GM12892 (cell line): ENCODE results near the gene XPR1. TPM values are rescaled to one million over a fixed set of nuclear protein-coding genes. Genes with fewer than 3 reads are reported as not detected.

Experiments used
- DNase-seq: peaks from one replicate; pipeline ENCODE4 v3.0.0; 2011; ENCODE audit not compliant: insufficient read length
- FAIRE-seq: peaks from 2 replicates; lab custom pipeline; 2011; peaks lifted over from hg19 to GRCh38; lab: Jason Lieb, UNC
- POLR2A ChIP-seq: IDR thresholded peaks from 2 replicates; pipeline ENCODE4 v1.6.1; 2011; ENCODE audit warnings: low read depth, low read length, control low read depth
- POLR2AphosphoS5 ChIP-seq: IDR thresholded peaks from 2 replicates; pipeline ENCODE4 v1.6.1; 2011; ENCODE audit warnings: low read depth, low read length, control low read depth
- TAF1 ChIP-seq: IDR thresholded peaks from 2 replicates; pipeline ENCODE4 v1.6.1; 2011; ENCODE audit warnings: low read depth, mild to moderate bottlenecking, control low read depth, low read length, borderline replicate concordance
- polyA plus RNA-seq: library from polyadenylated mRNA; unstranded; fragments of >200 nt; gene quantifications from one replicate; pipeline ENCODE4 v1.2.1, GENCODE V29; 2012; ENCODE audit warnings: missing spikeins, inconsistent platforms; ENCODE audit not compliant: missing spikeins

The XPR1 gene
- polyA plus RNA-seq = 9.3 TPM

DNA sequence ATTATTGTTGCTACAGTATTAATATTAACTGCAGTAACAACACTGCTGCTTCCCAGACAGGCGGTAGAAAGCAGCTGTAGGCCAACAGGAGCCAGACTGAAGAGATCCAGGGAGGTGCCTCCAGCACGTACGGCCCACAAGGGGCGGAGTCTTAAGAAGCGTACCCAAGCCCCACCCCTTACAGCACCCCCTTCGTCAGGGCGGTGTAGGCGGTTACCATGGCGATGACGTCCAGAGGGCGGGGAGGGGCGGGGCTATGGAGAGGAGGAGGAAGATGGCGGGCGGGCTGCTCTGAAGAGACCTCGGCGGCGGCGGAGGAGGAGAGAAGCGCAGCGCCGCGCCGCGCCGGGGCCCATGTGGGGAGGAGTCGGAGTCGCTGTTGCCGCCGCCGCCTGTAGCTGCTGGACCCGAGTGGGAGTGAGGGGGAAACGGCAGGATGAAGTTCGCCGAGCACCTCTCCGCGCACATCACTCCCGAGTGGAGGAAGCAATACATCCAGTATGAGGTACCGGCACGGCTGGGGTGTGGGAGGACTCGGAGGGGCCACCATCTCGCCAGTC lies at the start of gene XPR1:
Gene XPR1 (plus strand): TSS at position 257 of the 560 bp plus-strand sequence. CDS start 180 bp downstream, at position 437.
- DNase-seq (peak; percentile 67), FAIRE-seq (peak; percentile 99)
- peak; percentile 57 for TF ChIP-seq TAF1
- TF ChIP-seq POLR2A = peak; percentile 78; the same call in 1 of the 2 replicates
- no peak; the same call in 1 of the 2 replicates for TF ChIP-seq POLR2AphosphoS5

DNA sequence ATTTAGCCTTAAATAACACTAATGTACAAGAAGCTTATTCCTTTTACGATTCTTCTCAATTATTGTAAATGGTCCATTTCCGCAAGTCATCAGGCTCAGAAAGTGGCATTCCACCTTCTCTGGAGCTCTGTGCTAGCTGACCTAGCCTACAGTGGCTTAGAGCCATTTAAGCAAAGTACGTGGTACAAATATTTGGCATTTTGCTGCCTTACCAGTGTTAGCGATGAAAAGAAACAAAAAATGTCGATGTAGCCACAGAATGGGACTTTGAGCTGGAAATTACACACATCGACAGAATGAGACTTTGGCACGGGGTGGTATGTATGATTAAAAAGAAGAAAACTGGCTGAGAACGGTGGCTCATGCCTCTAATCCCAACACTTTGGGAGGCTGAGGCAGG lies 47.0 kb upstream of the XPR1 start:
- DNase-seq (no peak), FAIRE-seq (no peak)

DNA sequence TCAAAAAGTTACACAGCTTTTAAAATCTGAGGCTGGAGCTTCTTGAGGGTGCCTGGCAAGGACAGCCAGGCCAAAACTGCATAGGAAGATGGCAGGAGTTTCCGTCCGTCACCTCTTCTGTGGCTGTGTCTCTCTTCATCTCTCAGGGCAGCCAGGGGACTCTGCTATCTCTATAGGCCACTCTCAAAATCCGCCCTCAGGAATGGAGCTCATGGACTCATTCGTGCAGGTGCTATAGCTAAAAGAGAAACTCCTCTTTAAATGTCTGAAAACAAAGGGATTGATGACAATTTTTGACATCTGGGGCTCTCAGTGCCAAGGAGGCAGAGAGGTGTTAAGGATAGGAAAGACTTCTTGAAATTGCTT lies 45.8 kb upstream of the XPR1 start:
- DNase-seq (no peak), FAIRE-seq (no peak)
- TF ChIP-seq TAF1 (no peak), POLR2AphosphoS5 (no peak), POLR2A (no peak)

More for the DNA sequence above, 47.0 kb upstream of the XPR1 start:
- no peak for TF ChIP-seq POLR2AphosphoS5
- TF ChIP-seq TAF1 = no peak
- TF ChIP-seq POLR2A = no peak

DNA sequence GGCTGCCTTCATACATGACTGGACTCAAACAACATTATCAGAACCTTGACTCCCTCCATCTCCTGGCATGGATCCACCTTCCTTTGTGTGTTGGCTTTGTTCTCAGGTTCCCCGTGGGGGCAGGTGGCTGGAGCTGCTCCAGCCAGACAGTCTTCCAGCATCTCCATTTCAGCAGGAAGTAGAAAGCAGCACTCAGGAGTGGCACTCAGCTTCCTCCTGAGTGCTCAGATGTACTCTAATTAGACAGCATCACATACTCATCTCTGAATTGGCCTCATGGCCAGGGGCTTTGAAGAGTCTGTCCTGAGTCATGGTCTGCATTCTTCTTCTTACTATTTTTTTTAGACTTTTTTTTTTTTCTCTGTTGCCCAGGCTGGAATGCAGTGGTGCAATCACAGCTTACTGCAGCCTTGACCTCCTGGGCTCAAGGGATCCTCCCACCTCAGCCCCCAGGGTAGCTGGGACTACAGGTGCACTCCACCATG lies 45.1 kb upstream of the XPR1 start:
- no peak for DNase-seq
- no peak for FAIRE-seq
- TF ChIP-seq TAF1 (no peak), POLR2AphosphoS5 (no peak), POLR2A (no peak)

DNA sequence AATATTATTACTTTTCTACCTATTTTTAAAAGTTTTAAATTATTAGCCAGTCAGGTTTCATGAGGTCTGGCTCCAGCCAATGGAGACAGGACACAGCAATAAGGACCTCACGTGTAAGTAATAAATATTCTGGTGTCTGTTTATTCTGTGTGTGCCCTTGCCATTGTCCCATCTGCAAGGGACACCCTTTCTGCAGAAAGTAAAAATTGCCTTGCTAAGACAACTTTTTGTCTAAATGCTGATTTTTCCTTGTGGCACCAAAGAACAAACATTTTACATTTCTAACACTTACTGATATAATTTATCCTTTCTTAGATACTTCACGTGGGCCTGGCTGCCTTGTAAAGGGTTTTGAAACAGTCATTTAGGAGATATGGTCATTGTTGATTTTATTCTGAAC lies 43.7 kb upstream of the XPR1 start:
- FAIRE-seq (no peak), DNase-seq (no peak)
- TF ChIP-seq POLR2AphosphoS5 (no peak), POLR2A (no peak), TAF1 (no peak)

DNA sequence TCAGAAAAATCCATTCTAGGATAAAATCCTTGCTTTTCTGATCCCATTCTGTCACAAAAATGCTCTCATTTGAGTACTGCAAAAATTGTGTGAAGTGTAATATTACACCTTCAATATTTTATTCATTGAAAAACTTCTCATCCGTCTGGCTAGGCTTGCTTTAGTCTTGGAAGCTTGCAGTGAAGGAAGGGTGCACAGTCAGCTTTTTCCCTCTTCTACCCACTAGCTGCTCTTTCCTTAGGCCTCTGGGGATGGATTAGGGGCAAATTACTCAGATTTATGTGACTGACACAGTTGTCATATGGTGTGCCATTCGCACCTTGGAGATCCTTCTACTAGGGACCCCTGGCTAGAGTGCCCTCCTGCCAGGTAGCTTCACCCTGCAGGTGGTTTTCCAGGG lies 40.9 kb upstream of the XPR1 start:
- TF ChIP-seq TAF1 (no peak), POLR2AphosphoS5 (no peak), POLR2A (no peak)
- DNase-seq (no peak), FAIRE-seq (no peak)

DNA sequence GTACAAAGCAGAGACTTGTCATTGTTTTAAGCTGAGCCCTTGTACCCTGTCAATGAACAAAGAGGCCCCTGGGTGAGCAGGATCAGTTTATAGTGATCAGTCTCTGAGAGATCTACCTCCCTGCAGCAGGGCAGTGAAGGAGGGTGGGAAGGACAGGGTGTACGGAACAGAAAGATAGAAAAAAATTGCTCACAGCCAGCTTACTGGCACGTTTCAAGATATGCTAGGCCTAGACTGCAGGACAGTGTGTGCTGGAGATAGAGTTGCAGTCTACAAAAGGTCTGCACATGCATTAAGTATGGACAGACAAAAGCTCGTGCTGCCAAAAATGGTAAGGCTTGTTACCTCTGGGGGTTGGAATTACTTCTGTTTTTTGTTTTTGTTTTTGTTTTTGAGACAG lies 38.4 kb upstream of the XPR1 start:
- FAIRE-seq = no peak
- no peak for TF ChIP-seq POLR2AphosphoS5
- no peak for TF ChIP-seq TAF1
- no peak for TF ChIP-seq POLR2A
- DNase-seq = no peak

DNA sequence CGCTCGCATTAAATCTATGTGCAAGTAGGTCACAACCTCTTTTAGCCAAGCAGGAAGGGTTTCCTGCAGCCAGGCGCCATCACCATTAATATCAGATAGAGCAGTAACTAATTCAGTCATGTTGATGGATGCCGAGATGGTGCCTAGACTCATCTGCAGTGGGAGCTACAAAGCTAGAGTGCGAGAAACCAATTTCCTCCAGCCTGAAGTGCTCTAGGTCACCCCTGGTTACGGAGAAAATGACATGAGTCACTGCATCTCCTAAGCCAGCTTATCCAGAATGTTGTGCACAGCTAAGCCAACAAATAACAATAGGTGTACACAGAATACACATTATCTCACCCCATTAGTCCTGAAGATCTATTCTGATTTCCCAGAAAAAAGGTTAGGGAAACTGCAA lies 37.1 kb upstream of the XPR1 start:
- DNase-seq (no peak), FAIRE-seq (no peak)
- TF ChIP-seq POLR2A (no peak), POLR2AphosphoS5 (no peak), TAF1 (no peak)

DNA sequence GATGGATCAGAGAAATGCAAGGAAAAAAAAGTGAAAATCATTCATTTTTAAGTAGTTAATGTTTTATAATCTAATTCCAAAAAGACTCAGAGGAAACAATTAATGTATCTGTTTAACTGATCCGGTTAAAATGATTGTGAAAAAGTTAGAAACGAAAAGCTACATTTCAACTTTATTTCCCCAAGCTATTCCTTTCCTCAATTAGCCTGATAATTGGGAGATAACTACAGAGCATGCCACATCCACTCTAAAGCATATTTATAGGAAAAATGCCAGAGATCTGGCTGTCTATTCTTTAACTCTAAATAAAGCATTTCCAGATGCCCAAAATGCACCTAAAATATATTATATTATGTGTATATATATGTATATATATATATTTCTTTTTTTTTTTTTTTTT lies 35.9 kb upstream of the XPR1 start:
- TF ChIP-seq TAF1 (no peak), POLR2A (no peak), POLR2AphosphoS5 (no peak)
- no peak for FAIRE-seq

DNA sequence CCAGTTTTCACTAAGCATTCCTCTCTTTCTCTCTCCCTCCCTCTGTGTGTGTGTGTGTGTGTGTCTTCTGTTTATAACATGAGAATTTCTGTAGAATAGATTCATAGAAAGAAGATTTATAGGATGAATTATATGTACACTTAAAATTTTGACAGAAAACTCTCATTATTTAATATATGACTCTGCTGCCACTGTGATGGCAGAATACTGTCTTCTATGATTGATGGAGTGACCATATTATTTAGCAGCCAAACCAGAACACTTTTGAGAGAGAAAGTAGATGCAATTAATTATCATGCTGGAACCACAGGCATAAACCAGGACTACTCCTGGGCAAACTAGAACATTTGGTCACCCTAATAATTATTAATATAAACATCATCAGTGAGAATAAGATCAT lies 34.3 kb upstream of the XPR1 start:
- DNase-seq (no peak), FAIRE-seq (no peak)
- no peak for TF ChIP-seq POLR2A
- no peak for TF ChIP-seq POLR2AphosphoS5
- TF ChIP-seq TAF1 = no peak

More for the DNA sequence above, 35.9 kb upstream of the XPR1 start:
- DNase-seq = no peak

DNA sequence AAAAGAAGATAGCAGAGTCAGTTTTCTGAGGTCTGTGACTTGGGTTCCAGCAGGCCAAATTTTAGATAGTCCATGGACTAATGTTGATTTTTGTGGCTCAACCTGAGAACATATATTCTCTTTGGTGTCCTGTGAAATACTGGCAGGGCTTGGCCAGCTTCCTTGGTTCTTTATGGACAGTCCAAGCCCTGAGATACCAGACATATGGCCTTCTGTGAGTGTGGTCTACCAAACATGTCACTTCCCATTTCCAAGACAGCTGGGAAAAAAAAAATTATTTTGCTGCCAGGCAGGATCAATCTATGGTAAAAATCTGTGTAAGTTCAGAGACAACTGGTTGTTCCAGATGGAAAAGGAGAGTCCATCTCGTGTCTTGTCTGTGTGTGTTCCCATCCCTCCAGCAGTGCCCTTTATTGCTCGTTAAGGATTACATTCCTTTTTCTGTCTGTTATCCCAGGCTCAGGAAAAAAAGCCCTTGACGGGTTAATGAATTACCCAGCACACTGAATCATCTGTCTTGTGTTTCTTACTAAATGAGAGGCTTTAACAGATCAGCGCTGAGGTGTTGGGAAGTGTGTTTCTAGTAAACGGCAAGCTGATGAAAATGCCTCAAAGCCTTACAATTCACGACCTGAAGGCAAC lies 33.4 kb upstream of the XPR1 start:
- TF ChIP-seq POLR2AphosphoS5 (no peak), TAF1 (no peak), POLR2A (no peak)
- FAIRE-seq (no peak), DNase-seq (no peak)

DNA sequence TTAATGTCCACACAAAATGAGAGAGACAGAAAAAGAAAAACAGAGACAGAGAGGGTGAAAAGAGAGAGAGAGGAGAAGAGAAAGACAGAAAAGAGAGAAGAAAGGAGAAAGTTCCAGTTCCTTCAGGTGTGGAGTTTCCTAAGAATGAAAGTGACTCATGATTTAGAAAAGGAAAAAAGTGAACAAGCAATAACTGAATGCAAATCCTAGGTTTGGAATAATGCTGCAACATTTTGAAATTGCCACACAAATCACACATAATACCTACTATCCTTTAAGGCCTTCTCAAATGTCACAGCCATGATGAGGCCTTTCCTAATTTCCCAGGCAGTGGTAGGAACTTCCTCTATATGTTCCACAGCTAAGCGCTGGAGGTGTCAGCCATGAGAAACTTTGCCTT lies 31.5 kb upstream of the XPR1 start:
- DNase-seq (no peak), FAIRE-seq (no peak)
- TF ChIP-seq POLR2AphosphoS5 (no peak), POLR2A (no peak), TAF1 (no peak)

DNA sequence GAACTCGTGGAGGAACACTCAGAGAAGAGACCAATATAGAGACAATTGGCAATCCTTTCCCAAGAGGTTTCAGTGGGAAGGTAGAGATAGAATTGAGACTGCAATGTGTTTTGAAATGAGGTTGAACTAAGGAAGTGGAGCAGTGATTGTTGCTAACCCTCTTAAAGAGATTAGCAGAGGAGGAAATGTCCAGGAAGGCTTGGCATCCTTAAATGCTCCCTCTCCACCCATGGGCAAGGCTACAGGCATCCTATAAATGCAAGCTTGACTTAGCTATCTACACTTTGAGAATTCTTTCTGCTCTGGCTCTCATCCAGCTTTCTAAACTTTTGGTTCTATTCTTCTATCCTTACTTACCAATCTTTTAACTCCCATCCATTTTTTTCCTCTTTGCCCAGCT lies 30.3 kb upstream of the XPR1 start:
- FAIRE-seq = no peak
- no peak for TF ChIP-seq POLR2AphosphoS5
- no peak for TF ChIP-seq TAF1
- no peak for TF ChIP-seq POLR2A

More for the DNA sequence above, 30.3 kb upstream of the XPR1 start:
- DNase-seq = no peak
